ENCODE results near the gene ZIC1. TPM values are rescaled to one million over a fixed set of nuclear protein-coding genes. Genes with fewer than 3 reads are reported as not detected.

Gene ZIC1
- total and polyA plus RNA-seq, 2 of the 13 experiments (the other 11 are each of a cell fraction or from before 2014, with no cell fraction given) = not detected

DNA sequence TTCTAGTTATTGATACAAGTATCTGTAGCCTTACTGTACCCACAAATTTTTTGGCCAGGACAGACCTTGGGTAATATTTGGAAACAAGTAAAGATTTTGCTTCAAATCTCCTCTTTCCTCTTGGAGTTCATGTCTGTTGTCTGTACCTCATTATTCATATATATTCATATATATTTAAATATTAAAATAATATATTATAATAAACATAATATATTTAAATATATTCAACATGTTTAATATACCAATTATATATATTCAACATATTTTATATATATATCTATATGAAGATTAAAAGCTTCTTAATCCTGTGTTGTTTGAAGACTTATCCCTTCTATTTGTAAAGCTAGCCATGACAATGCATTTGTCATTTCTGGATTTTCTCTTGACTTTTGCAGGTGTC, 38.1 kb downstream of the ZIC1 start:
- ATAC-seq = no peak
- H2AFZ ChIP-seq (ENCODE audit: low read length) = no peak overlapping the region
- H3K4me1 ChIP-seq (ENCODE audit: insufficient read depth, low read length) = no peaks in the 10 kb centered on the region
- H3K4me3 ChIP-seq (replicated peaks in 1 of 3; ENCODE audit: insufficient read depth in 1 of 3, low read depth in 2 of 3, low read length in 3 of 3) = no peak overlapping the region
- no peak overlapping the region for H3K4me2 ChIP-seq (ENCODE audit: low read depth, low read length)
- no peak overlapping the region for H3K9ac ChIP-seq (ENCODE audit: insufficient read depth, low read depth, low read length)
- no peaks in the 10 kb centered on the region for H3K27me3 ChIP-seq (ENCODE audit: control insufficient read depth in 1 of 2, insufficient read depth in 2 of 2, low read length in 2 of 2)
- no peak for TF ChIP-seq MYNN (CRISPR knock-in tag; IDR thresholded peaks at IDR 0.05; ENCODE audit: low read depth)
- TF ChIP-seq YY1 (IDR thresholded peaks at IDR 0.05; ENCODE audit: insufficient read depth, insufficient replicate concordance, low read depth, low read length) = no peak
- TF ChIP-seq ZNF121 (CRISPR knock-in tag; IDR thresholded peaks at IDR 0.05) = no peak
- TF ChIP-seq ZFP82 (CRISPR knock-in tag; IDR thresholded peaks at IDR 0.05; ENCODE audit: borderline replicate concordance) = no peak
- no peak for TF ChIP-seq ZNF616 (CRISPR knock-in tag; IDR thresholded peaks at IDR 0.05; ENCODE audit: low read depth)
- no peak for TF ChIP-seq ZNF496 (CRISPR knock-in tag; IDR thresholded peaks at IDR 0.05; ENCODE audit: insufficient replicate concordance)
- TF ChIP-seq MEIS1 (CRISPR knock-in tag; IDR thresholded peaks at IDR 0.05; ENCODE audit: borderline replicate concordance) = no peak
- TF ChIP-seq ZNF224 (CRISPR knock-in tag; IDR thresholded peaks at IDR 0.05) = no peak
- no peak for TF ChIP-seq NFKBIZ (CRISPR knock-in tag; IDR thresholded peaks at IDR 0.05)
- TF ChIP-seq ZNF350 (CRISPR knock-in tag; IDR thresholded peaks at IDR 0.05; ENCODE audit: borderline replicate concordance, low read depth) = no peak
- FAIRE-seq = no peak
- H3K9me3 ChIP-seq (ENCODE audit: low read length) = no peaks in the 10 kb centered on the region
- H4K20me1 ChIP-seq (ENCODE audit: insufficient read depth, low read length) = no peaks in the 10 kb centered on the region
- in situ Hi-C loops (cut with HindIII; ENCODE audit: extremely low pct_ligation_motif_present, low pct_unique_long_range_greater_than_20kb) (no loop called here), intact Hi-C loops (cut with micrococcal nuclease; ENCODE audit: unreplicated experiment) (no loop called here)
- no peaks in the 10 kb centered on the region for H3K36me3 ChIP-seq (replicated peaks in 1 of 2; ENCODE audit: control insufficient read depth in 1 of 2, insufficient read depth in 2 of 2, low read length in 2 of 2)
- H3K79me2 ChIP-seq (ENCODE audit: insufficient read depth, low read length) = no peaks in the 10 kb centered on the region
- no peak overlapping the region for H3K27ac ChIP-seq (ENCODE audit: extremely low read length, insufficient read depth, low read length)
- CTCF ChIA-PET (ENCODE audit: low intra/inter-chr PET ratio, low total read pairs) = no interaction called here
- POLR2A ChIA-PET = no interaction called here
- no TSS peak for BruUV-seq (replicated peaks)
- DNase-seq (ENCODE audit: low spot score) = no peak

- Histone ChIP-seq H4K20me1 (ENCODE audit: insufficient read depth, low read length) (no peaks in the 10 kb centered on the region), H3K27me3 (ENCODE audit: control insufficient read depth in 1 of 2, insufficient read depth in 2 of 2, low read length in 2 of 2) (no peaks in the 10 kb centered on the region), H3K4me1 (ENCODE audit: insufficient read depth, low read length) (no peaks in the 10 kb centered on the region), H3K9ac (ENCODE audit: insufficient read depth, low read depth, low read length) (no peak overlapping the region), H3K4me2 (ENCODE audit: low read depth, low read length) (no peak overlapping the region), H3K36me3 (replicated peaks in 1 of 2; ENCODE audit: control insufficient read depth in 1 of 2, insufficient read depth in 2 of 2, low read length in 2 of 2) (no peaks in the 10 kb centered on the region), H2AFZ (ENCODE audit: low read length) (no peak overlapping the region), H3K27ac (ENCODE audit: extremely low read length, insufficient read depth, low read length) (no peak overlapping the region), H3K9me3 (ENCODE audit: low read length) (no peaks in the 10 kb centered on the region), H3K79me2 (ENCODE audit: insufficient read depth, low read length) (no peaks in the 10 kb centered on the region), H3K4me3 (replicated peaks in 1 of 3; ENCODE audit: insufficient read depth in 1 of 3, low read depth in 2 of 3, low read length in 3 of 3) (no peak overlapping the region)
- in situ Hi-C loops (cut with HindIII; ENCODE audit: extremely low pct_ligation_motif_present, low pct_unique_long_range_greater_than_20kb) (no loop called here), intact Hi-C loops (cut with micrococcal nuclease; ENCODE audit: unreplicated experiment) (no loop called here)
- no TSS peak for BruUV-seq (replicated peaks)
- no peak for DNase-seq (ENCODE audit: low spot score)
- no peak for FAIRE-seq
- ATAC-seq = no peak
- POLR2A ChIA-PET = no interaction called here
- TF ChIP-seq SATB2 (CRISPR knock-in tag; IDR thresholded peaks at IDR 0.05) (no peak), FOSL1 (CRISPR knock-in tag; IDR thresholded peaks at IDR 0.05; ENCODE audit: borderline replicate concordance) (no peak), POLR2AphosphoS5 (IDR thresholded peaks at IDR 0.05; ENCODE audit: low read depth, low read length) (no peak), SKI (IDR thresholded peaks at IDR 0.05; ENCODE audit: partially characterized antibody) (no peak)
- 2% methylated on average over 3 of the region's 3 CpGs for WGBS (ENCODE audit: low lambda C conversion rate)
- CTCF ChIA-PET (ENCODE audit: low intra/inter-chr PET ratio, low total read pairs) = no interaction called here
These were observed 40.5 kb downstream of the ZIC1 start for GRCh38 chr3:147449669-147450068.
